OCI-LY3 (cell line): ENCODE data around the gene ANKRD6.
"Not testable (repeated sequence)": the region's sequence is repeated elsewhere in the genome, so short reads cannot be mapped to it uniquely, and the experiment has no call there.

ENCODE experiments used
- H2AFZ ChIP-seq: fragments of 200-600, 300-600 bp; shearing (Covaris generic); 2 replicates; pipeline ENCODE4 v1.6.0; 2014; ENCODE audit warnings: antibody characterized with exemption, low read depth, low read length
- H3K27ac ChIP-seq: fragments of 200-600, 300-600 bp; sonication (generic); 2 replicates; pipeline ENCODE4 v1.5.1; 2014; ENCODE audit warnings: mild to moderate bottlenecking, low read length, moderate library complexity, mixed read lengths
- H3K27me3 ChIP-seq: fragments of 200-600, 300-600 bp; sonication (generic); 2 replicates; pipeline ENCODE4 v1.6.1; 2014; ENCODE audit warnings: low read depth, low read length, mixed read lengths
- H3K36me3 ChIP-seq: fragments of 200-600, 300-600 bp; sonication (generic); replicated peaks from 2 replicates; pipeline ENCODE3; 2014; ENCODE audit warnings: low read depth, low read length, mixed read lengths
- H3K4me1 ChIP-seq: fragments of 300-600, 200-600 bp; sonication (generic); 2 replicates; pipeline ENCODE4 v1.6.1; 2014; ENCODE audit warnings: low read length, mixed read lengths
- H3K4me2 ChIP-seq: fragments of 200-600, 300-600 bp; sonication (generic); 2 replicates; pipeline ENCODE4 v1.6.1; 2014; ENCODE audit warnings: low read length, mixed read lengths
- H3K4me3 ChIP-seq: fragments of 300-600, 200-600 bp; sonication (generic); 2 replicates; pipeline ENCODE4 v1.5.1; 2014; ENCODE audit warnings: antibody characterized with exemption, mild to moderate bottlenecking, low read length, moderate library complexity
- H3K79me2 ChIP-seq: fragments of 300-600, 200-600 bp; shearing (Covaris generic); 2 replicates; pipeline ENCODE4 v1.6.1; 2014; ENCODE audit warnings: mild to moderate bottlenecking, low read length, mixed read lengths
- H3K9ac ChIP-seq: fragments of 300-600, 200-600 bp; shearing (Covaris generic); 2 replicates; pipeline ENCODE4 v1.6.0; 2014; ENCODE audit warnings: mild to moderate bottlenecking, low read length, moderate library complexity
- H3K9me3 ChIP-seq: fragments of 200-600, 300-600 bp; shearing (Covaris generic); 2 replicates; pipeline ENCODE4 v1.6.1; 2014; ENCODE audit warnings: low read length, mixed read lengths; ENCODE audit not compliant: insufficient read depth
- H4K20me1 ChIP-seq: fragments of 200-600, 300-600 bp; sonication (generic); 2 replicates; pipeline ENCODE4 v1.6.1; 2016; ENCODE audit warnings: low read length, mixed read lengths; ENCODE audit not compliant: insufficient read depth
- EZH2phosphoT487 ChIP-seq: fragments of 200-600 bp; shearing (Covaris generic); IDR thresholded peaks from 2 replicates; pipeline ENCODE4 v1.6.1; 2018; ENCODE audit warnings: antibody characterized with exemption, mixed run types, low read depth
- TF ChIP-seq, protein P1 (sequence below): fragments of 200-600, 300-600 bp; sonication (generic); IDR thresholded peaks from 2 replicates; pipeline ENCODE4 v1.5.1; 2014; ENCODE audit warnings: antibody characterized with exemption, low read length, low read depth

The ANKRD6 gene

GRCh38 chr6:89640804-89641203 lies 207.9 kb downstream of the ANKRD6 start:
- Histone ChIP-seq H3K79me2 (peaks cover 10% of the 10 kb centered on the region), H4K20me1 (no peaks in the 10 kb centered on the region), H3K9ac (no peak overlapping the region), H3K4me3 (no peak overlapping the region), H3K27ac (no peak overlapping the region), H3K27me3 (no peaks in the 10 kb centered on the region), H3K4me2 (no peak overlapping the region), H3K4me1 (peaks cover 9% of the 10 kb centered on the region; the same call in 1 of the 2 replicates), H3K9me3 (no peaks in the 10 kb centered on the region), H2AFZ (no peak overlapping the region), H3K36me3 (peaks cover 4% of the 10 kb centered on the region)
- TF ChIP-seq EZH2phosphoT487 = no peak
- TF ChIP-seq, protein P1, sequence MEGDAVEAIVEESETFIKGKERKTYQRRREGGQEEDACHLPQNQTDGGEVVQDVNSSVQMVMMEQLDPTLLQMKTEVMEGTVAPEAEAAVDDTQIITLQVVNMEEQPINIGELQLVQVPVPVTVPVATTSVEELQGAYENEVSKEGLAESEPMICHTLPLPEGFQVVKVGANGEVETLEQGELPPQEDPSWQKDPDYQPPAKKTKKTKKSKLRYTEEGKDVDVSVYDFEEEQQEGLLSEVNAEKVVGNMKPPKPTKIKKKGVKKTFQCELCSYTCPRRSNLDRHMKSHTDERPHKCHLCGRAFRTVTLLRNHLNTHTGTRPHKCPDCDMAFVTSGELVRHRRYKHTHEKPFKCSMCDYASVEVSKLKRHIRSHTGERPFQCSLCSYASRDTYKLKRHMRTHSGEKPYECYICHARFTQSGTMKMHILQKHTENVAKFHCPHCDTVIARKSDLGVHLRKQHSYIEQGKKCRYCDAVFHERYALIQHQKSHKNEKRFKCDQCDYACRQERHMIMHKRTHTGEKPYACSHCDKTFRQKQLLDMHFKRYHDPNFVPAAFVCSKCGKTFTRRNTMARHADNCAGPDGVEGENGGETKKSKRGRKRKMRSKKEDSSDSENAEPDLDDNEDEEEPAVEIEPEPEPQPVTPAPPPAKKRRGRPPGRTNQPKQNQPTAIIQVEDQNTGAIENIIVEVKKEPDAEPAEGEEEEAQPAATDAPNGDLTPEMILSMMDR = no peak

- H3K36me3 ChIP-seq, H3K4me2 ChIP-seq, H3K9me3 ChIP-seq, H3K27me3 ChIP-seq, H3K4me1 ChIP-seq, H4K20me1 ChIP-seq, H3K9ac ChIP-seq, H3K4me3 ChIP-seq, H3K27ac ChIP-seq, H3K79me2 ChIP-seq, H2AFZ ChIP-seq: not testable (repeated sequence)
Measured at GRCh38 chr6:89641581-89641980, 208.6 kb downstream of the ANKRD6 start.

GRCh38 chr6:89642956-89643355 lies 210.0 kb downstream of the ANKRD6 start:
- H3K9ac ChIP-seq = no peak overlapping the region
- TF ChIP-seq, protein P1 = no peak
- no peak for TF ChIP-seq EZH2phosphoT487
- H3K79me2 ChIP-seq = peaks cover 5% of the 10 kb centered on the region
- no peaks in the 10 kb centered on the region for H3K9me3 ChIP-seq
- no peak overlapping the region for H3K4me3 ChIP-seq
- H2AFZ ChIP-seq = no peak overlapping the region
- no peak overlapping the region for H3K27ac ChIP-seq
- no peaks in the 10 kb centered on the region for H3K27me3 ChIP-seq
- no peak overlapping the region for H3K4me2 ChIP-seq
- no peaks in the 10 kb centered on the region for H4K20me1 ChIP-seq
- peaks cover 7% of the 10 kb centered on the region for H3K36me3 ChIP-seq
- H3K4me1 ChIP-seq = peaks cover 6% of the 10 kb centered on the region; the same call in 1 of the 2 replicates

DNA sequence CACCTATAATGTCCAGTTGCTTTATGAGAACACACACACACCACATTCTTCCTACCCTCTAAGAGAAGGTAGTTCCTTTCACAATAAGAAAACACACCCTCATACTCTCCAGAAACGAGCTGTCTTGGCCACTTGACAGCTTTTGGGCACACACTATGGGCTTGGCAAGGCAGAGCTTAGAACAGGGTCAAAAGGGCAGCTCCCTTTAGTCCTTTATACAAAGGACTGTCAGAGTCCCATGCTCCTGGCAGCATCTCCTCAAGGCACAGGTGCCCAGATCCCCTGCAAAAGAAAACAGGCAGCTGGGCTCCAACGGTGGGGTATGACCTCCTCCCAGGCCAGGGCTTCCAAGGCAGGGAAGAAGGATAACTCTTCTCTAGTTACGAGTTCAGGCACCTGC lies 210.5 kb downstream of the ANKRD6 start:
- H3K4me2 ChIP-seq = no peak overlapping the region
- TF ChIP-seq, protein P1 = no peak
- TF ChIP-seq EZH2phosphoT487 = no peak
- H3K4me3 ChIP-seq = no peak overlapping the region
- no peak overlapping the region for H3K27ac ChIP-seq
- H3K9ac ChIP-seq = no peak overlapping the region
- H4K20me1 ChIP-seq = no peaks in the 10 kb centered on the region
- peaks cover 7% of the 10 kb centered on the region for H3K36me3 ChIP-seq
- peaks cover 6% of the 10 kb centered on the region; the same call in 1 of the 2 replicates for H3K4me1 ChIP-seq
- peaks cover 4% of the 10 kb centered on the region; the same call in 1 of the 2 replicates for H3K79me2 ChIP-seq
- no peaks in the 10 kb centered on the region for H3K9me3 ChIP-seq
- H3K27me3 ChIP-seq = no peaks in the 10 kb centered on the region
- H2AFZ ChIP-seq = no peak overlapping the region

DNA sequence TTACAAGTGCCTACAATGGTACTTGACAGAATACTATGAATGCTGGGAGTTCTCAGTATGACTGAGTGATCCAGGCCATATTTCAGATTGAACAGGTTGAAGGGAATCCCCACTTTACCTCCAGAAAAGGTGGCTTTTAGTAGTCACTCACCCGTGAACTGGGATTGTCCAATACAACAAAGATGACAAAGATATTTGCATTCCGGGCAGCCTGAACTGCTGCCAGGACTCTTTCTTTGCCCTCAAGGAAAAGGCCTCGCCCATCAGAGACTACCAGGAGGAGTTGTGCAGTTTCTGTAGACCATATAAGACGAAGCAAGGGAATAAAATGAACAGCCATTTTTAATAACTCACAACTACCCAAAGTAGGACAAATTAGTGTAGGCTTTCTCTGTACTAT lies 211.9 kb downstream of the ANKRD6 start:
- Histone ChIP-seq H3K36me3 (peaks cover 11% of the 10 kb centered on the region), H3K9ac (no peak overlapping the region), H3K4me2 (no peak overlapping the region), H3K27ac (no peak overlapping the region), H3K27me3 (no peaks in the 10 kb centered on the region), H3K4me3 (no peak overlapping the region), H4K20me1 (no peaks in the 10 kb centered on the region), H3K9me3 (no peaks in the 10 kb centered on the region), H2AFZ (no peak overlapping the region), H3K4me1 (no peaks in the 10 kb centered on the region), H3K79me2 (no peaks in the 10 kb centered on the region)
- TF ChIP-seq, protein P1 = no peak
- no peak for TF ChIP-seq EZH2phosphoT487
